B cell (primary cell): ENCODE results near the gene SPPL2B. TPM values are rescaled to one million over a fixed set of nuclear protein-coding genes. Genes with fewer than 3 reads are reported as not detected.

Source experiments
- ATAC-seq: fragments of 200-7000 bp; cut with Tn5 transposase; one replicate; pipeline ENCODE4 v1.10.0; 2021; ENCODE audit warnings: low read depth, mild to moderate bottlenecking, moderate number of reproducible peaks, moderate library complexity
- CTCF ChIA-PET: fragments of 350-600 bp; sonication (Branson Sonifier 250); formaldehyde crosslinking; loops from one replicate; lab custom pipeline; 2021; ENCODE audit warnings: antibody characterized with exemption, inconsistent platforms; lab: Charles Lee
- POLR2A ChIA-PET: fragments of 350-600 bp; sonication (Branson Sonifier 250); formaldehyde crosslinking; loops from one replicate; lab custom pipeline; 2021; ENCODE audit warnings: antibody characterized with exemption; lab: Charles Lee
- DNase-seq: peaks from one replicate; pipeline ENCODE4 v3.0.0; 2013
- H2AFZ ChIP-seq: 2 replicates; pipeline ENCODE4 v1.6.1; 2012; ENCODE audit warnings: mild to moderate bottlenecking, low read depth, low read length; ENCODE audit not compliant: insufficient read depth, poor library complexity, severe bottlenecking
- H3K27ac ChIP-seq, 2 donors: 1 replicate in 1 of 2; 2 replicates in 1 of 2; pipeline ENCODE4 v1.5.1; 2012 to 2013; ENCODE audit warnings: low read length in 2 of 2, mild to moderate bottlenecking in 2 of 2, moderate library complexity in 1 of 2
- H3K27me3 ChIP-seq, 4 experiments: fragments of 200-600 bp in 1 of 4; sonication (generic) in 1 of 4; replicated peaks in 1 of 4; 1 replicate in 2 of 4; 2 replicates in 2 of 4; pipeline versions ENCODE4 v1.6.1 to v1.7.0; 2013 to 2016; ENCODE audit warnings: low read length in 3 of 4, mild to moderate bottlenecking in 2 of 4, mixed read lengths in 1 of 4, moderate library complexity in 1 of 4; ENCODE audit not compliant: insufficient read depth in 4 of 4, control insufficient read depth in 3 of 4; ENCODE audit errors: control extremely low read depth in 1 of 4
- H3K36me3 ChIP-seq, 2 experiments: replicated peaks in 1 of 2; 1 replicate in 1 of 2; 2 replicates in 1 of 2; pipeline versions ENCODE4 v1.6.1 to v1.7.1; 2013; ENCODE audit warnings: low read length in 1 of 2; ENCODE audit not compliant: insufficient read depth in 2 of 2, control insufficient read depth in 1 of 2; ENCODE audit errors: control extremely low read depth in 1 of 2, extremely low read depth in 1 of 2
- H3K4me1 ChIP-seq, 2 donors: fragments of 200-600 bp in 1 of 2; sonication (generic) in 1 of 2; 1 replicate in 1 of 2; 2 replicates in 1 of 2; pipeline versions ENCODE4 v1.5.1 to v1.6.1; 2013 to 2017; ENCODE audit warnings: low read length in 2 of 2; ENCODE audit not compliant: control insufficient read depth in 2 of 2, insufficient read depth in 2 of 2
- H3K4me2 ChIP-seq: replicated peaks from 2 replicates; pipeline ENCODE3; 2012; ENCODE audit warnings: mild to moderate bottlenecking, low read depth, low read length; ENCODE audit not compliant: poor library complexity, severe bottlenecking
- H3K4me3 ChIP-seq, 5 experiments: fragments of 200-600 bp in 1 of 5; sonication (generic) in 1 of 5; 1 replicate in 3 of 5; 2 replicates in 2 of 5; pipeline versions ENCODE4 v1.5.1 to v1.7.0; 2011 to 2016; ENCODE audit warnings: low read length in 4 of 5, mild to moderate bottlenecking in 4 of 5, low read depth in 2 of 5, control low read depth in 1 of 5, moderate library complexity in 1 of 5; ENCODE audit not compliant: insufficient read depth in 1 of 5; ENCODE audit errors: control extremely low read depth in 1 of 5, extremely low read depth in 1 of 5
- H3K79me2 ChIP-seq: fragments of 200-600 bp; sonication (generic); one replicate; pipeline ENCODE4 v1.6.0; 2016; ENCODE audit warnings: low read length; ENCODE audit not compliant: control insufficient read depth, insufficient read depth
- H3K9ac ChIP-seq: fragments of 200-600 bp; sonication (generic); 2 replicates; pipeline ENCODE4 v1.6.1; 2017; ENCODE audit warnings: mild to moderate bottlenecking, low read length, moderate library complexity
- H3K9me3 ChIP-seq, 3 donors: one replicate each; pipeline versions ENCODE4 v1.6.1 to v1.7.1; 2013; ENCODE audit warnings: low read length in 2 of 3; ENCODE audit not compliant: control insufficient read depth in 2 of 3, insufficient read depth in 1 of 3; ENCODE audit errors: control extremely low read depth in 1 of 3
- H4K20me1 ChIP-seq: 2 replicates; pipeline ENCODE4 v1.6.0; 2012; ENCODE audit warnings: mild to moderate bottlenecking, low read length; ENCODE audit not compliant: insufficient read depth, control insufficient read depth, poor library complexity, severe bottlenecking
- H3K27ac Mint-ChIP-seq: one replicate; pipeline ENCODE4 v1.8.0; 2021; ENCODE audit warnings: mixed read lengths
- H3K27me3 Mint-ChIP-seq: one replicate; pipeline ENCODE4 v1.8.0; 2021; ENCODE audit warnings: mixed read lengths
- H3K4me1 Mint-ChIP-seq: one replicate; pipeline ENCODE4 v1.8.0; 2021; ENCODE audit warnings: mixed read lengths
- H3K4me3 Mint-ChIP-seq: one replicate; pipeline ENCODE4 v1.8.0; 2021; ENCODE audit warnings: mixed read lengths
- H3K9me3 Mint-ChIP-seq: one replicate; pipeline ENCODE4 v1.8.0; 2022; ENCODE audit warnings: mixed read lengths; ENCODE audit not compliant: insufficient read depth
- CTCF ChIP-seq: fragments of 200-600 bp; IDR thresholded peaks from one replicate; pipeline ENCODE4 v1.8.0; 2022; ENCODE audit warnings: antibody characterized with exemption, mild to moderate bottlenecking
- EZH2 ChIP-seq: IDR thresholded peaks from 2 replicates; pipeline ENCODE4 v1.6.1; 2012; ENCODE audit warnings: borderline replicate concordance, low read depth, mild to moderate bottlenecking, moderate library complexity, low read length; ENCODE audit not compliant: insufficient read depth, poor library complexity, severe bottlenecking
- WGBS: methylation state at CpG from one replicate; pipeline ENCODE4 v1.1.5; 2013; ENCODE audit warnings: missing lambda C conversion rate; ENCODE audit not compliant: insufficient coverage; 5-methylcytosine and 5-hydroxymethylcytosine counted together
- intact Hi-C: fragments of 100-400 bp; cut with micrococcal nuclease; formaldehyde crosslinking; loops from one replicate; pipeline ENCODE4 v1.10.0; 2022
- polyA plus RNA-seq: library from polyadenylated mRNA; depleted of rRNA; stranded (reverse); fragments of >200 nt; gene quantifications from 2 replicates; pipeline ENCODE4 v1.2.3, GENCODE V29; 2012
- total RNA-seq, 2 donors: library from RNA; stranded (reverse); fragments of 120-200 nt in 1 of 2; gene quantifications; 1 replicate in 1 of 2; 2 replicates in 1 of 2; pipeline versions ENCODE4 v1.2.3 to v1.2.4, GENCODE V29; 2013 to 2022

SPPL2B gene
- total and polyA plus RNA-seq, 2 donors (not counting 1 experiment from before 2014, with no cell fraction given), result 415 to 479 TPM

DNA sequence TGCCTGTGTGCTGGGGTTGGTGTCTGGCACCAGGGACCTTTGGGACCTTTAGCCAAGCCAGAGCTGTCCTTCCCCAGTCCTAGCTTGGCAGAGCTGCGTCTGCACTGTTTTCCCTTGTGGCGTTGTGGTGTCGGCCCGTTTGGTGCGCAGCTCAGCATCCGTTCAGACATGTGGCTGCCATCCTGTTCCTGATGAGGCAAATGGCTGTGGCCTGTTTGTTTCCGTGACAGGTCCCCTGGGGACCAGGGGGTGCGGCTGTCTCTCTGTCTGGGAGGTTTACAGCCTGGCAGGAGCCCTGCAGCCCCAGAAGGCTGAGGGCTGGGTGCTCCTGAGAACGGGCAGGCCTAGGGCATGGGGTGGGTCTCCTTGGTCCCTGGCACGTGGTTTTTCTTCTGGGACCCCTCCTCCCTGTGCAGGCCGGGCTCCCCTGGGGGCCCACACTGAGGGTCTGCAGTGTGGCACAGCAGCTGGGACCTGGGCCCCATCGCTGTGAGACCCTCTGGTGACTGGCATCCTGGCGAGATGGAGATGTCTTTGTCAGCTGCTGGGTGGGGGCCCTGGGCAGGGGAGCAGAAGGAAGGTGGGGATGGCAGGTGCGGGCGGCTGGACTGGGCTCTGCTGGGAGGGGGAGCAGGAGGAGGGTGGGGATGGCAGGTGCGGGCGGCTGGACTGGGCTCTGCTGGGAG is 4.0 kb downstream of the SPPL2B start:
- peak overlapping the region; percentile 91 to 97 for H3K27ac ChIP-seq
- TF ChIP-seq CTCF (no peak), EZH2 (no peak)
- peak overlapping the region in 4 of 5 experiments; percentile 33 to 55 (median 46) for H3K4me3 ChIP-seq
- peak; percentile 95 for DNase-seq
- peaks cover 0 to 11% (median 0%) of the 10 kb centered on the region in 3 donors for H3K9me3 ChIP-seq
- ChIA-PET POLR2A (interaction anchor here (0.6 to 2.8 kb wide), 24 partner anchors 9 to 349 kb away, joined by 3 to 19 read pairs (median 5); partner anchors contain the start of gene DOT1L), CTCF (interaction anchor here (0.5 to 2.6 kb wide), 10 partner anchors 14 to 366 kb away, joined by 3 to 17 read pairs (median 4); no protein-coding TSS in a partner anchor)
- H3K79me2 ChIP-seq, result peaks cover 99% of the 10 kb centered on the region
- H2AFZ ChIP-seq, result peak overlapping the region; percentile 59
- H3K9ac ChIP-seq, result peak overlapping the region; percentile 56
- H3K27me3 ChIP-seq, result no peaks in the 10 kb centered on the region
- peak overlapping the region; percentile 94 for H3K4me2 ChIP-seq
- peaks cover 50 to 61% of the 10 kb centered on the region in 2 donors for H3K4me1 ChIP-seq
- Mint-ChIP-seq H3K9me3 (peaks cover 2% of the 10 kb centered on the region), H3K27me3 (no peaks in the 10 kb centered on the region), H3K4me1 (peaks cover 70% of the 10 kb centered on the region), H3K27ac (peak overlapping the region; percentile 99), H3K4me3 (peak overlapping the region; percentile 87)
- peaks cover 0 to 23% of the 10 kb centered on the region in 2 experiments for H3K36me3 ChIP-seq
- peaks cover 33% of the 10 kb centered on the region for H4K20me1 ChIP-seq
- WGBS, result 2% methylated on average over 17 of the region's 17 CpGs
- ATAC-seq, result peak; percentile 84
- intact Hi-C loops, result loop anchor here (1.0 to 2.0 kb wide), 5 partner anchors 8 to 62 kb away; no protein-coding TSS in a partner anchor
